Retinal pigment epithelial cell (primary cell): ENCODE measurements around the gene AFF3.

Experiments
- DNase-seq: peaks from one replicate; pipeline ENCODE4 v3.0.0-alpha.2; 2010; ENCODE audit warnings: low read depth
- H3K4me3 ChIP-seq: 2 replicates; pipeline ENCODE4 v1.5.1; 2011; ENCODE audit warnings: mild to moderate bottlenecking, low read length, control low read depth, moderate library complexity
- TF ChIP-seq, protein P1 (sequence below): conservative IDR thresholded peaks from 2 replicates; pipeline ENCODE4 v1.5.1; 2011; ENCODE audit warnings: low read depth, low read length, control low read depth, inconsistent platforms

The AFF3 gene

DNA sequence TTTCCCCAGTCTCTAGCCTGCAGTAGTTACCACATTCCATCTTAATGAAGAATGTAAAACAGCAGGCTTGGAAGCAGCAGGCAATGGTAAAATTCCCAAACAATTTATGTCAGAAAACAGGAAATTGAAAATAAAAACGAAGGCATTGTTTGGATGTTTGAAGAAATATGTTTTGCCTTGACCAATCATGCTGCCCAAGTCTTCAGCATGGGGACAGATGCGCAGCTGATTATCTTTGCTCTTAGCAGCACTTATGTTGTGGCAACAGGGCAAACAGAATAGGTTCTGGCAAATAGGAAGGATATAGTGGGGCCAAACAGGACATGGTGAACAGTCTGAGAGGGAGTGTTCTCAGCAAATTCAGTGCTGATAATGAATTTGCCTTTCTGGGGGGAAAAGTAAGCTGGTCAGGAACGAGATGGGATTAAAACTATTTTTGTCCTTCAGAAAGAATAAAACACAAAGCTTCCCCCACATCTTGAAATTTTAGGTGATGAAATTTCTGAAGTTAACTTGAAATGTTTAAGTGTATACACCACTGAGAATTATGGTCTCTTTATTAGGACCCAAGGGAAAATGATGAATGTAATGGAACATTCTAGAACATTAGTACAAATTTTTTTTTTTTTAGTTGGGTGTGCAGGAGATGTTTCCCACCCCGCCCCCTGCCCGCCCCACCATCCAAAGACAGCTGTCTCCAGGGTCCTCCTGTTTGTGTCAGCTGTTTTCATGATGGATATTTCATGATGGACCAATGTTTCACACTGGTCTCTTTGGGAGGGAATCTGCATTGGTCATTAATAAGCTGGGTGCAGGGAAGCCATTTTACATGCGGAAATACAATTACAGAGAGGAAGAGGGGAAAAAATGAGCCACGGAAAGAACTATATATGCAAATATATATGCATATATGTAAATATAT, 413.0 kb downstream of the AFF3 start:
- DNase-seq = no peak
- H3K4me3 ChIP-seq = no peak overlapping the region
- TF ChIP-seq, protein P1, sequence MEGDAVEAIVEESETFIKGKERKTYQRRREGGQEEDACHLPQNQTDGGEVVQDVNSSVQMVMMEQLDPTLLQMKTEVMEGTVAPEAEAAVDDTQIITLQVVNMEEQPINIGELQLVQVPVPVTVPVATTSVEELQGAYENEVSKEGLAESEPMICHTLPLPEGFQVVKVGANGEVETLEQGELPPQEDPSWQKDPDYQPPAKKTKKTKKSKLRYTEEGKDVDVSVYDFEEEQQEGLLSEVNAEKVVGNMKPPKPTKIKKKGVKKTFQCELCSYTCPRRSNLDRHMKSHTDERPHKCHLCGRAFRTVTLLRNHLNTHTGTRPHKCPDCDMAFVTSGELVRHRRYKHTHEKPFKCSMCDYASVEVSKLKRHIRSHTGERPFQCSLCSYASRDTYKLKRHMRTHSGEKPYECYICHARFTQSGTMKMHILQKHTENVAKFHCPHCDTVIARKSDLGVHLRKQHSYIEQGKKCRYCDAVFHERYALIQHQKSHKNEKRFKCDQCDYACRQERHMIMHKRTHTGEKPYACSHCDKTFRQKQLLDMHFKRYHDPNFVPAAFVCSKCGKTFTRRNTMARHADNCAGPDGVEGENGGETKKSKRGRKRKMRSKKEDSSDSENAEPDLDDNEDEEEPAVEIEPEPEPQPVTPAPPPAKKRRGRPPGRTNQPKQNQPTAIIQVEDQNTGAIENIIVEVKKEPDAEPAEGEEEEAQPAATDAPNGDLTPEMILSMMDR = no peak

DNA sequence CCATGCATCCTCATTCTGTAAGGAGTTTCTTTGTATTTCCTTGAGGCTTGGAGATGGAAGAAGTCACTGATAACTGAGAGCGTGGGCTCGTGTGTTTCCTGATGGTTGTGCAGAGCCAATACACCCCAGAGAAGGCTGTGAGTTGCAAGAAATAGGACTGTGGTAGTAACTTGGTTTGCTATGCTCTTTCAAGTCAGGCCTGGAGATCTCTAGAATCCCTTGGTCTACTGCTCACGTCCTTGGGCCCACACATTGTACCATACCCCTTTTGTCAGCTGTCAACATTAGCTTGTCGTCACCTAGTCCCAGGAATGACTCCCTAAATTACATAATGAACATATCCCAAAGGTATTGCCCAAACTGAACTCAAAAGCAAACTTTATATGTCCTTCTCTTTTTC, 414.2 kb downstream of the AFF3 start:
- DNase-seq = no peak
- TF ChIP-seq, protein P1 = no peak
- no peak overlapping the region for H3K4me3 ChIP-seq

DNA sequence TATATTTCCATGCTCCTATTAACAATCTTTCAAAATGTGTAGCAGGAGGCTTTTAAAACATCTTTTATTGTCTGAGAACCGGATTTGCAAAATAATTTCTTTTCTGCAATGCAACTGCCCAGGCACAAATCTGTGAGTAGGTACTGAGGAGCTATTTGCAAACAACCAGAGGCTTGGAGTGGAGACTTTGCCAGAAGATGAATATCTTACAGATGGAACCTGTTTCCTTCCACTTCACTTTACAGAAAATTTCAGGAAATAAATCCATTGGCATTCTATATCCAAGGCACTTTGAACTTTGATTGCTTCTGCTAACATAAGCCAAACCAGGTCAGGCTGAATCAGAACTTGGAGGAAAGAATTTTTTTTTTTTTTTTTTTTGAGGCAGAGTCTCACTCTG, 415.2 kb downstream of the AFF3 start:
- TF ChIP-seq, protein P1 = no peak
- H3K4me3 ChIP-seq = no peak overlapping the region
- no peak for DNase-seq

DNA sequence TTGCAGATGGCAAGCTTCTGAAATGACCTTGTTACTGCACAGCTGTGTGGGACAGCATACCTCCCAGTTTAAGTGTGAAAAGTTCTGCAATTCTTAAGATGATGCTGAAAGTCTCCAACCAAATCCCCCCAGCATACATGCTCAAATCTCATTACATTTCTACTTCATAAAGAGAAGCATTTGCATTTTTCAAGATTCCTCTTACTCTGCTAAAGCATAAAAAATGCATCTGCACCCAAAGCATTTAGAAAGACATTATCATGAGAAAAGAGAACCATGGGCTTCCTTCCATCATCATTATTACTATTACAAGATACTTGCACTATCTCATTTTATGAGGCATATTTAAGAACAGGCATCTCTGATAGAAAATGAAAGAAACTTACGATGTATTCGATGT, 415.7 kb downstream of the AFF3 start:
- no peak overlapping the region for H3K4me3 ChIP-seq
- TF ChIP-seq, protein P1 = no peak
- no peak for DNase-seq

DNA sequence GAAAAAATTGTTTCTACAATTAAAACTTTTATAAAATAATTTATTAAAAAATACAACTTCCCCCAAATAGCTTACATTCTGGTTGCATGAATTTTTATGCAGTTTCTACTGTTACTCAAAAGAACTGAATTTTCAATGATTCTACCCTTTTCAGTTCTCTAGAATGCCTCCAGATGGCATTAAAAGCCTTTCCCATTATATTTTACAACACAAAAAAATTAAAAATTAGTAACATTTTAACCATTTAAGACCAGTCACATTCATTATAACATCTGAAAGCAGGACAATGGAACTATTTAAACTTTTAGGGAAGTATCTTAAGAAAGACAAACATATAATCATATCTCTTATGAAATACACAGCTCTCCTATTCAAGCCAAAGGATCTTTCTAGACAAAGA, 416.6 kb downstream of the AFF3 start:
- no peak for DNase-seq
- H3K4me3 ChIP-seq = no peak overlapping the region
- TF ChIP-seq, protein P1 = peak; percentile 51

DNA sequence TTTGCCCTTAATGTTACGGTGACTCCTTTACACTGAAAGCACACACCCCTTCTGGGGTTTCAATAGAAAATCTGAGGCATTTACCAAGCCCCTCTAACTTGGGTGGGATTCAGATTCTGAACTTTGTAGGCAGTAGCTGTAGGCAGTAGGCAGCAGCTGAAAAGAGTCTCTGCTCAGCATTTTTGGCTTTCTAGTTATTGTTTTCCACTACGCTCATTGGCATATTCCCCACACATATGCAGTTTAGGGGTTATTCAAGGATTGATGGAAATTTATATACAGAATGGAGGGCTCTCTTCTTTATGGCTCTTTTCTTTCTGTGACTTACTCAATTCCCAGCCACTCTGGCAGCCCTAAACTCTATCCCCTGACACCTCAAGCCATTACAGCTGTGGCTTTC, 419.9 kb downstream of the AFF3 start:
- no peak overlapping the region for H3K4me3 ChIP-seq
- no peak for DNase-seq
- TF ChIP-seq, protein P1 = no peak

DNA sequence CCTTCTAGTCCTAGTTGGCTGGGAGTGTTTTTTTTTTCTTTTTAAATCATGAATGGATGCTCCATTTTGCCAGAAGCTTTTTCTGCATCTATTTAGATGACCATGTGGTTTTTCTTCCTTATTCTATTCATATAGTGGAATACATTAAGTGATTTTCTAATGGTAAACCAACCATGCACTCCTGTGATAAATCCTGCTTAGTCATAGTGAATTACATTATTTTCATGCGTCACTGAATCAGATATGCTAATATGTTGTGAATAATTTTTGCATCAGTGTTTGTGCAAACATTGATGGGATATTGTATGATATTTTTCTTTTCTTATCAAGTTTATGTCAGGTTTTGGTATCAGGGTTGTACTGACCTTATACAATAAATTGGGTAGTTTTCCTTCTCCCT, 423.3 kb downstream of the AFF3 start:
- H3K4me3 ChIP-seq = no peak overlapping the region
- TF ChIP-seq, protein P1 = no peak
- no peak for DNase-seq
